Glomerular visceral epithelial cell (primary cell): ENCODE data around the gene MKRN2OS.
"Not testable (repeated sequence)": the region's sequence is repeated elsewhere in the genome, so short reads cannot be mapped to it uniquely, and the experiment has no call there.

Experiments used
- DNase-seq: peaks from one replicate; pipeline ENCODE4 v3.0.0-alpha.2; 2016; ENCODE audit errors: extremely low spot score

The MKRN2OS gene

GRCh38 chr3:12561397-12561796, 16.1 kb upstream of the MKRN2OS start:
- no peak for DNase-seq

GRCh38 chr3:12560505-12561190, 15.3 kb upstream of the MKRN2OS start:
- DNase-seq = no peak

- DNase-seq = no peak
Observed at GRCh38 chr3:12559520-12559919, 14.2 kb upstream of the MKRN2OS start.

- DNase-seq = no peak
Observed at GRCh38 chr3:12558706-12559105, 13.4 kb upstream of the MKRN2OS start.

- peak; percentile 19 for DNase-seq
Observed at GRCh38 chr3:12557473-12558100, 12.3 kb upstream of the MKRN2OS start.

- DNase-seq = peak; percentile 90
Observed at GRCh38 chr3:12556690-12557472, 11.6 kb upstream of the MKRN2OS start, which contains the start of gene MKRN2. Gene MKRN2 (plus strand): TSS chr3:12557087. CDS start chr3:12557151, 64 bp downstream.

- DNase-seq = no peak
Observed at GRCh38 chr3:12556314-12556689, 11.0 kb upstream of the MKRN2OS start.

GRCh38 chr3:12553921-12554391, 8.7 kb upstream of the MKRN2OS start:
- DNase-seq = no peak

- DNase-seq = no peak
Observed at GRCh38 chr3:12549971-12550760, 4.9 kb upstream of the MKRN2OS start.

GRCh38 chr3:12544652-12545472, 437 bp downstream of the MKRN2OS start:
- no peak for DNase-seq

GRCh38 chr3:12543497-12543896, 1.8 kb downstream of the MKRN2OS start:
- DNase-seq = not testable (repeated sequence)

- peak; percentile 16 for DNase-seq
Observed at GRCh38 chr3:12541625-12542024, 3.7 kb downstream of the MKRN2OS start.

- DNase-seq = no peak
Observed at GRCh38 chr3:12536423-12536822, 8.9 kb downstream of the MKRN2OS start.

- DNase-seq = no peak
Observed at GRCh38 chr3:12532182-12532581, 13.1 kb downstream of the MKRN2OS start.

- no peak for DNase-seq
Observed at GRCh38 chr3:12527757-12528143, 17.5 kb downstream of the MKRN2OS start.

- no peak for DNase-seq
Observed at GRCh38 chr3:12522721-12523120, 22.6 kb downstream of the MKRN2OS start.

- no peak for DNase-seq
Observed at GRCh38 chr3:12521010-12521409, 24.3 kb downstream of the MKRN2OS start.

GRCh38 chr3:12518261-12519028, 26.9 kb downstream of the MKRN2OS start:
- no peak for DNase-seq

- DNase-seq = no peak
Observed at GRCh38 chr3:12516873-12517272, 28.4 kb downstream of the MKRN2OS start.

GRCh38 chr3:12515631-12516030, 29.7 kb downstream of the MKRN2OS start:
- DNase-seq = no peak
